Activated naive CD4-positive, alpha-beta T cell treated with anti-CD3 and anti-CD28 coated beads, Interleukin-2, amount 10 ng/mL, durations not matched to agents 7 days and 5 days (primary cell): Measurements from ENCODE around the gene RTTN.

ENCODE experiments used
- CTCF ChIA-PET: fragments of 350-600 bp; sonication (Branson Sonifier 250); formaldehyde crosslinking; loops from one replicate; lab custom pipeline; 2021; ENCODE audit warnings: antibody characterized with exemption; lab: Charles Lee
- DNase-seq: peaks from one replicate; pipeline ENCODE4 v3.0.0-alpha.2; 2020
- H3K27ac Mint-ChIP-seq: one replicate; pipeline ENCODE4 v1.8.0; 2021; ENCODE audit warnings: mild to moderate bottlenecking, moderate library complexity, mixed read lengths
- H3K27me3 Mint-ChIP-seq: one replicate; pipeline ENCODE4 v1.8.0; 2021; ENCODE audit warnings: mild to moderate bottlenecking, mixed read lengths
- H3K36me3 Mint-ChIP-seq: one replicate; pipeline ENCODE4 v1.8.0; 2021; ENCODE audit warnings: mixed read lengths
- H3K4me1 Mint-ChIP-seq: one replicate; pipeline ENCODE4 v1.8.0; 2021; ENCODE audit warnings: mixed read lengths
- H3K4me3 Mint-ChIP-seq: one replicate; pipeline ENCODE4 v1.8.0; 2021; ENCODE audit warnings: mild to moderate bottlenecking, moderate library complexity, mixed read lengths
- H3K9me3 Mint-ChIP-seq: one replicate; pipeline ENCODE4 v1.8.0; 2021; ENCODE audit warnings: mixed read lengths

Gene RTTN

DNA sequence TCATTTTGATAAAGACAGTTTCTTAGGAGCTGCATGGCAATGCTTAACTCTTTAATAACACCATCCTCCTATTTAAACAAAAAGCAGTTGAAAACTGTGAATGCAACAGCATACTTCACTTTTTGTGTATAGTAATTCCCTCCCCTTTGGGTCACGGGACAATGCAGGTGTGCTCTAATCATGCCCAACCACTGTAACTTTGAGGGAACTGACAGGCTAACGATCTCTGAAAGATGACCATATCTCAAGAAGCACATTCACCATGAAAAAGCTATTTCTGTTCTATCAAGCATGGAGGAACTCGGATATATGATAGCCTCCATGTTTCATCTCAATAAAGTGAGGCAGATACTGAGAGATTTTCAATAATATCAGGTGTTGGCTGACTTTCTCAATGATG, 176.8 kb downstream of the RTTN start:
- no peaks in the 10 kb centered on the region for H3K4me1 Mint-ChIP-seq
- H3K4me3 Mint-ChIP-seq = no peak overlapping the region
- H3K36me3 Mint-ChIP-seq = peaks cover 39% of the 10 kb centered on the region
- no peak overlapping the region for H3K27ac Mint-ChIP-seq
- H3K27me3 Mint-ChIP-seq = no peaks in the 10 kb centered on the region
- CTCF ChIA-PET = no interaction called here
- DNase-seq = no peak
- no peaks in the 10 kb centered on the region for H3K9me3 Mint-ChIP-seq

DNA sequence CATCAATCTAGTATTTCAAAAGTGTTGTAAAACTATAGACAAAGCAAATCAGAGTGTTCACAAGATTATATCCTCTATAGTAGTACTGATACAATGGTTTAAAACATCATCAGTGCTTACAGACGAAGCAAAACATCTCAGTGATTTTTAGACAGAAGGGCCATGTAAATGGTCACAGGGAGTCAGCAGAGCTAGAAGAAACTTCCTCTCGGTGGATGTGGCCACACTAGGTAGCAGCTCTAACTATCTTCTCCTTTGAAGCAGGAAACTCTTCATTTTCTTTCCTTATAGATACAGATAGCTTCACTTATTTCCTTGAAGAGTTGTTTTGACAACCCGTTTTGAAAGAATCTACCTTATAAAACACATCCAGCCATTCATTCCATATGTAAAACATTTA, 177.4 kb downstream of the RTTN start:
- CTCF ChIA-PET = no interaction called here
- H3K4me3 Mint-ChIP-seq = no peak overlapping the region
- H3K4me1 Mint-ChIP-seq = no peaks in the 10 kb centered on the region
- H3K9me3 Mint-ChIP-seq = no peaks in the 10 kb centered on the region
- no peak overlapping the region for H3K27ac Mint-ChIP-seq
- no peak for DNase-seq
- no peaks in the 10 kb centered on the region for H3K27me3 Mint-ChIP-seq
- peaks cover 40% of the 10 kb centered on the region for H3K36me3 Mint-ChIP-seq

DNA sequence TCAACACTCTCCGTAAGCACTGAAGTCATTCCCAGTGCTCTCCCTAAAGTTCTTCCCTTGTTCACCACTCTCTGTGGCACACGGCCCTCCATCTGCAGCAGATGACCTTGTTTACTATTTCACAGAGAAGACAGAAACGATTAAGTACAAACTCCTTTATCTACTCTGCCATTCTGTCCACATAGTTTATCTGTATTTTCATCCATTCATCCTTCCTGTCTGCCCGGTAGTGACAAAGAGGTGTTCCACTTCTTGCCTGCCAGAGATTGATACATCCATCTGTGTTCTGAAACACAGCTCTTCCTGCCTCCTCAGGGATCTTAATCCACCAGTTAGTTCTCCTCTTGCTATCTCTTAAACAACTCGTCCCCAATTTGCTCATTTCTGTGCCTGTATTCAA, 179.9 kb downstream of the RTTN start:
- CTCF ChIA-PET = no interaction called here
- H3K9me3 Mint-ChIP-seq = no peaks in the 10 kb centered on the region
- no peak overlapping the region for H3K4me3 Mint-ChIP-seq
- H3K27me3 Mint-ChIP-seq = no peaks in the 10 kb centered on the region
- DNase-seq = no peak
- no peak overlapping the region for H3K27ac Mint-ChIP-seq
- H3K4me1 Mint-ChIP-seq = no peaks in the 10 kb centered on the region
- H3K36me3 Mint-ChIP-seq = peaks cover 41% of the 10 kb centered on the region

DNA sequence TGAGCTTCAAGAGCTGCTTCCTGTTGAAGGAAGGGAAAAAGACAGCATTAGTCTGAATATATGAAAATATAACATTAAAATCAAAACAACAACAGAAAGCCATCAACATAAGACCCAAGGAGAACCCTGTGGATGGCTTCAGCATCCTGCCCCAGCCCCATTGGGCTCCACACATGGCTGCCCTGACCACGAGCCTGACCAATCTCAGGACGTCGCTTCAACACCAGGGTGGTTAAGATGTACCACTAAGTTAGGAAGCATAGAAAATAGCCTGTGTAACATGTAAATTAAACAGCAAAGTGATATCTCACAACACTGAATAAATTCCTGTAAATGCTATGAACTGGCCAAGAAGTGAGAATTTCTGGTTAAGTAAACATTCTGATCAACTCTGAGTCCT, 180.7 kb downstream of the RTTN start:
- H3K27me3 Mint-ChIP-seq = no peaks in the 10 kb centered on the region
- DNase-seq = no peak
- H3K4me1 Mint-ChIP-seq = no peaks in the 10 kb centered on the region
- H3K27ac Mint-ChIP-seq = no peak overlapping the region
- no peaks in the 10 kb centered on the region for H3K9me3 Mint-ChIP-seq
- H3K4me3 Mint-ChIP-seq = no peak overlapping the region
- H3K36me3 Mint-ChIP-seq = peaks cover 41% of the 10 kb centered on the region
- CTCF ChIA-PET = no interaction called here

DNA sequence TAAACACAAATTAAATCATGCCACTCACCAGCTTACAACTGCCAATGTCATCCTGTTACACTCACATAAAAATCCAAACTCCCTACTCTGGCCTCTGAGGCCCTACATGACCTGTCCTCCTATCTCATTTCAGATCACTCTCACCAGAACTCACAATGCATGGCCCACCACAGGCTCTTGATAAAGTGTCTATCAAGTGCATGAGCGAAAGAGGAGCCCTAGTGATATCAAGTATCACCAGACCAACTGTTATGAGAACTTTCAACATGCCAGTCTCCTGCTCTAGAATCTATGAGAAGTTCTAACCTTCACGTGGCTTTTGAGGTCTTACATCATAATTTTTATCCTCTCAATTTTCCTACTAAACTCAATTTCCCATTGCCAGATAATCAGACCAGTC, 181.4 kb downstream of the RTTN start:
- Mint-ChIP-seq H3K4me1 (no peaks in the 10 kb centered on the region), H3K27me3 (no peaks in the 10 kb centered on the region), H3K36me3 (peaks cover 39% of the 10 kb centered on the region), H3K4me3 (no peak overlapping the region), H3K27ac (no peak overlapping the region), H3K9me3 (no peaks in the 10 kb centered on the region)
- CTCF ChIA-PET = no interaction called here
- no peak for DNase-seq

DNA sequence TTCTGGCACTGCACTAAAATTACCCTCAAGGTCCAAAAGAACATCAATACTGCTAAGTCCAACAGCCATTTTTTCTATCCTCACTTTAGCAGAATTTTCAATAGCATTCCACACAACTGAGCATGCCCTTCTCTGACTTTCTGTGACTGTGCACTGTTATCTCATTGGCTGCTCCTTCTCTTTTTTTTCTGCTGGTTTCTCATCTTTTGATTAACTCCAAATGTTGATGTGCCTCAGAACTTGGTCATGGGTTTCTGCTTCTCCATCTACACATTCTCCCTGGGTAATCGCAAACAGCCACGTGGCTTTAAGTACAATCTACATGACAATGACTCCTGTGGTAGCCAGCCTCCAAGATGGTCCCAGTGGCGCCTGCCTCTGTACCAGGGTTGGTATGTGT, 182.9 kb downstream of the RTTN start:
- no peak for DNase-seq
- H3K27ac Mint-ChIP-seq = no peak overlapping the region
- H3K9me3 Mint-ChIP-seq = no peaks in the 10 kb centered on the region
- no peaks in the 10 kb centered on the region for H3K27me3 Mint-ChIP-seq
- no peaks in the 10 kb centered on the region for H3K4me1 Mint-ChIP-seq
- H3K4me3 Mint-ChIP-seq = no peak overlapping the region
- CTCF ChIA-PET = no interaction called here
- peaks cover 39% of the 10 kb centered on the region for H3K36me3 Mint-ChIP-seq

DNA sequence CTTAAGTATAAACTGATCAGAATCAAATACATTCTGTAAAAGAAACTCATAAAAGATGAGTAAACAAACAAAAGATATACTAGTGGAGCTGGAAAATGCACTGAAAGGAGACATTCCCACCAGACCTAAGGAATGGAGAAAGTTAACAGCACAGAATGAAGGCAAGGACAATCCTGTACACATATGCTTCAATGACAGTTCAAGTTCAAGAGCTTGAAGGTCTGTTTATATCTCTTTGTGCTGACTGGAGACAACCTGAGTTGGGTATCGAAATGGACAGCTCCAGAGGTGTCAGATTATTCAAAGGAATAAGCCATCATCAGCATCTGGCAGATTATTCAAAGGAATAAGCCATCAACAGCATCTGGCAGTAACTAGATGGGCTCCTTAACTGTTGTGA, 184.0 kb downstream of the RTTN start:
- H3K36me3 Mint-ChIP-seq = peaks cover 42% of the 10 kb centered on the region
- CTCF ChIA-PET = no interaction called here

DNA sequence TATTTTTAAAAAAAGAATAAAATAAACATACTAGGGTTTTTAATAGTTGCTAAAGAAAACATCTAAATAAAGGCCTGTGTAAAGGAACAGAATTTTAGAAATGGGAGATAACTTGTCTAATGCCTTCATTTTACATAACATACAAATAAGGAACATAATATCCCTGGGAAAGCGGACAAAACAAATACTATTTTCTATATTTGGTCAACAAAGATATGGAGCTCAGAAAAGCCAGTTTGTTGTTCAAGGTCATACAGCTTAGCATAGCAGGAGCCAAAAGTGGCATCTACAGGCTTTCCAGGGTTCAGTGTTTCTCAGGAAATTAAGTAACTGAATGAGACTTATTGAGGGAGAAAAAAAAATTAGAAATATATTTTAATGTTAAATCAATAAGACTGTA, 184.4 kb downstream of the RTTN start:
- no peaks in the 10 kb centered on the region for H3K4me1 Mint-ChIP-seq
- H3K4me3 Mint-ChIP-seq = no peak overlapping the region
- no peak overlapping the region for H3K27ac Mint-ChIP-seq
- peaks cover 39% of the 10 kb centered on the region for H3K36me3 Mint-ChIP-seq
- CTCF ChIA-PET = no interaction called here
- no peaks in the 10 kb centered on the region for H3K9me3 Mint-ChIP-seq
- DNase-seq = no peak
- H3K27me3 Mint-ChIP-seq = no peaks in the 10 kb centered on the region

More for the DNA sequence above, 184.0 kb downstream of the RTTN start:
- H3K9me3 Mint-ChIP-seq = no peaks in the 10 kb centered on the region
- no peak overlapping the region for H3K27ac Mint-ChIP-seq
- no peaks in the 10 kb centered on the region for H3K27me3 Mint-ChIP-seq
- H3K4me3 Mint-ChIP-seq = no peak overlapping the region
- no peak for DNase-seq
- no peaks in the 10 kb centered on the region for H3K4me1 Mint-ChIP-seq

DNA sequence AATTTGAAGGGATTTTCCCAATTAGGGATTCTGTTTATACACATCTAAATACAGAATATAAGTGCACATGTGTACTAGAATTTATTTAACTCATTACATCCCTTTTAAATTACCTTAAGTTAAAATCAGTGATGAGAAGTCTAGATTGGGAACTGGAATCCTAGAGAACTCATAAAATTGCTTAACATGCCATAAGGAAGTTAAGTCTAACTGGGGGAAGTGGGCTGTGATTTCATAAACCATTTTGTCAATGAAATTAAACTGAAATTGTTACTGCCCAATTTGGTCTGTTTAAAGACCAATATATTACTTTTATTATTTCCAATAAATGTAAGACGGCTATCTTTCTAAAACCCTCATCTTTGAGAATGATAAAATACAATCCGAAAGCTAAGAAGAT, 185.5 kb downstream of the RTTN start:
- peaks cover 32% of the 10 kb centered on the region for H3K36me3 Mint-ChIP-seq
- no peak overlapping the region for H3K4me3 Mint-ChIP-seq
- H3K27ac Mint-ChIP-seq = no peak overlapping the region
- H3K4me1 Mint-ChIP-seq = no peaks in the 10 kb centered on the region
- H3K9me3 Mint-ChIP-seq = no peaks in the 10 kb centered on the region
- no peak for DNase-seq
- CTCF ChIA-PET = no interaction called here
- H3K27me3 Mint-ChIP-seq = no peaks in the 10 kb centered on the region

DNA sequence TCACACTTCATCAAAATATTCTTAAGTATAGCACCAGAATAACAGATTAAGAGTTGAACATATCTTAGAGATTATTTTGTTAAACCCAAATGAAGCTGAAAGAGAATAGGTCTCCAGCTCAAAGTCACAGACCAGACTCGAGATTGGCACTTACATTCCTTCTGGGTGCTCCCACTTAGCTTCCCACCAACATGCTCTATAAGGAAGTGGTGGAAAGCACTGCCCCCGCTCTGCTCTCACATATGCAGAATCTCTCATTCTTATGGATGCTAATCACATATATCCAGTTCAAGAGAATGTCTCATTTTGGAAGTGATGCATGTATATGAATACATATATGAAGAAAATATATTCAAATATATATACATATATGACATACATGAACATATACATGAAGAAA, 186.4 kb downstream of the RTTN start:
- peaks cover 28% of the 10 kb centered on the region for H3K36me3 Mint-ChIP-seq
- CTCF ChIA-PET = no interaction called here

DNA sequence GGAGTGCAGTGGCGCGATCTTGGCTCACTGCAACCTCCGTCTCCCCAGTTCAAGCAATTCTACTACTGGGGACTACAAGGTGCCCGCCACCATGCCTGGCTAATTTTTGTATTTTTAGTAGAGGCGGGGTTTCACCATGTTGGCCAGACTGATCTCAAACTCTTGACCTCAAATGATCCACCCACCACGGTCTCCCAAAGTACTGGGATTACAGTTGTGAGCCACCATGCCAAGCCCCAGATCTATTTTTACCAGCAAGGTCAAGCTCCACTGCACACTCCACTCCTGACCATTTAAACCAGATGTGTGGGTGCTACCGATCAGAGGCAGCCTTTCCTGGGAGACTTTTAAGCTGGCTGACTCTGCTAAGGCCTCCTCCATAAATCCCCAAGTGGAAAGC, 190.4 kb downstream of the RTTN start:
- CTCF ChIA-PET = no interaction called here
- Mint-ChIP-seq H3K27ac (no peak overlapping the region), H3K4me3 (no peak overlapping the region), H3K36me3 (peaks cover 32% of the 10 kb centered on the region), H3K4me1 (no peaks in the 10 kb centered on the region), H3K9me3 (peaks cover 7% of the 10 kb centered on the region), H3K27me3 (no peaks in the 10 kb centered on the region)
- DNase-seq = no peak

More for the DNA sequence above, 186.4 kb downstream of the RTTN start:
- no peak for DNase-seq
- Mint-ChIP-seq H3K27ac (no peak overlapping the region), H3K4me3 (no peak overlapping the region), H3K27me3 (no peaks in the 10 kb centered on the region), H3K9me3 (no peaks in the 10 kb centered on the region), H3K4me1 (no peaks in the 10 kb centered on the region)

DNA sequence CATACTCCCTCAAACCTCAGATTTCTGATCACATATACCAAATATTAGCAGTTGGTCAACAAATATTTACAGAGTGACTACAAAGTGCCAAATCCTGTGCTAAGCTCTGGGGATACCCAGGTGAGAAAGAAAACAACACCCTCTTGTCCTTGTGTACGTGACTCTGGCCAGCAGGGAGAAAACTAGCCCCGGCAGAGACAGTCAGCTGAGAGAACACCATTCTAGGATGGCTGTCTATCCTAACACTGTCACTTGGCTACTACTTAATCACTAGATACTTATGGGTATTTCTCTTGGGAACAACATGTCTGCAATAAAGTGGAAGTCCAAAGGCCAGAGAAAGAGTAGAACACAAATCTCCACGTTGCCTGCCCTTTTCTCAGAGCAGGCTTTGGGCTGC, 199.9 kb downstream of the RTTN start:
- Mint-ChIP-seq H3K27me3 (no peaks in the 10 kb centered on the region), H3K9me3 (peaks cover 9% of the 10 kb centered on the region), H3K4me3 (no peak overlapping the region), H3K36me3 (peaks cover 45% of the 10 kb centered on the region), H3K4me1 (peaks cover 3% of the 10 kb centered on the region), H3K27ac (no peak overlapping the region)
- CTCF ChIA-PET = no interaction called here
- DNase-seq = no peak

DNA sequence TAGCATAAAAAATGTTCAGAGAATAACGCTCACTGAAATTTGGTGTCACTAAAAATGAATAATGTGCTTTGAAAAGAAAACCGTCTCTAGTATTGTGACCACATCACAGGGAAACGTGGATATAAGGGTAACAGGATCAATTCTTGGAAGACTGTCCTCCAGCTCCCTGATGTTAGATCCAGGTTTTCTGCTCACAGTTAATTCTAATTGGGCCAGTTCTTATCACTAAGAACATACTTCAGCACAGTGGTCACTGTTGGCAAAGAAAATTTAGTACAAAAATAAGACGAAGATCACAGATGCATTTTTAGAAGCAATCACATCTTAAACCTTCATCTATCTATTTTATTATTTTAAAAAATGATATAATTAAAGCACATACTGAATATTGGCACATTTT, 200.8 kb downstream of the RTTN start:
- Mint-ChIP-seq H3K36me3 (peaks cover 40% of the 10 kb centered on the region), H3K9me3 (peaks cover 2% of the 10 kb centered on the region), H3K27ac (no peak overlapping the region), H3K4me3 (no peak overlapping the region), H3K27me3 (no peaks in the 10 kb centered on the region), H3K4me1 (peaks cover 3% of the 10 kb centered on the region)
- CTCF ChIA-PET = no interaction called here
- DNase-seq = no peak

DNA sequence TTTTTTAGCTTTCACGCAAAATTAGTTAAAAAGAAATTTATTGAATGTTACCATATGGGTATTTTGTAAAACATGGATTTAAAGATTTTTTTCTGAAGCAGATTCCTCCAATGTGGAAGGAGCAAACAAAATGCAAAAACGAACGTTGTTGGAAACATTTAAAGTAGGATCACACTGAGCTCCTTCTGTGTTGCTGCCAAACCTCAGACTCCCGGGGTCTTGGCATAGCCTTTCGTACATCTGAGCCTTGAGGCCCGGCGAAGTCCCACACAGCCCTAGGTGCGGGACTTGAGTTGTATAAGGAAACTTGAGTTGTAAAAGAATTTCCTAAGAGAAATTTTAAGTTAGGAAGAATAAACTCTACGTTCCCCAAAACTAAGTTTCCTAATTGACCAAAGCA, 205.8 kb downstream of the RTTN start:
- DNase-seq = no peak
- Mint-ChIP-seq H3K36me3 (peaks cover 47% of the 10 kb centered on the region), H3K27ac (no peak overlapping the region), H3K4me1 (peaks cover 7% of the 10 kb centered on the region), H3K9me3 (peaks cover 1% of the 10 kb centered on the region), H3K4me3 (no peak overlapping the region), H3K27me3 (no peaks in the 10 kb centered on the region)
- CTCF ChIA-PET = no interaction called here

DNA sequence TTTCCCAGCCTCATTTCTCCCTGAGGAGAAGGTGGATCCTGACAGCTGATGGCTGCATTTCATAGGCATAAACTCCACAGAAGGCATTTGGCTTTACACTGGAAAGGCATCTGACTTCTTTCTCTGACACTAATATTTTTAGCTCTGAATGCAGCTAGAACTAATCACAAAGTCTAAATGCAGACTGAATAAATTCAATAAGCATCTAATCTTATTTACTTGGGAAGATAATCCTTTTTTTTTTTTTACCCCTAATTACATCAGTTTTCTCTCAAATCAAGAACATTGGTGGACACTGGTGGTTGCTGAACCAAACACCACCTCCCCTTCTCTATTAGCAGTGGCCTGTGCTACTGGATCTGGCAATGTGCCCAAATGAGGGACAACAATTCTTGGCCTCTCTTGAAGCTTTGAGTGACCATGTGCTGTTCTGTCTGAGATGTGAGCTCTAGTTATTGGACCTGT, 206.9 kb downstream of the RTTN start:
- CTCF ChIA-PET = no interaction called here
- DNase-seq = no peak
- Mint-ChIP-seq H3K27me3 (no peaks in the 10 kb centered on the region), H3K4me3 (no peak overlapping the region), H3K27ac (no peak overlapping the region), H3K4me1 (peaks cover 7% of the 10 kb centered on the region), H3K36me3 (peaks cover 49% of the 10 kb centered on the region), H3K9me3 (peaks cover 1% of the 10 kb centered on the region)
